Measurements from ENCODE around the gene PPP2R1B.
"Not testable (repeated sequence)": the region's sequence is repeated elsewhere in the genome, so short reads cannot be mapped to it uniquely, and the experiment has no call there.

Gene PPP2R1B

DNA sequence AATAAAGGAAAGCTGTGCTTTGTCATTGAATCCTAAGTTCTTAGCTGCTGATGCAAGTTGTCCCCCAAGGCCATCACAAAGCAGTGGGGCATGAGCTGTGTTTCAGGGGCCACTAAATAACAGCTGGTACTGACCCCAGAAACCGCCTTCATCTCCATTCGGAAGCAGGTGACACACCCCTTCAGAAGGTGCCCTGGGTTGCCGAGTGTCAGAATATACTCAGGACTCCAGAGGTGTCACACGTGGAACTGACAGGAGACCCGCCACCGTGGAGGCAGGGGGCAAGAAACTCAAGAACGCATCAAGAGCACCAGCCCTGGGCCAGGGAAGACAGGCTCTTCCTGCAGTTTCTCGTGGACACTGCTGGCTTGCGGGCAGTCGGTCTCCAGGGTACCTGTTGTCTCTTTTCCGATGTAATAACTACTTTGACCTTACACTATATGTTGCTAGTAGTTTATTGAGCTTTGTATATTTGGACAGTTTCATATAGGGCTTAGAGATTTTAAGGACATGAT, 41.5 kb downstream of the PPP2R1B start:
- no peak for DNase-seq

- DNase-seq = no peak
These were observed 42.6 kb downstream of the PPP2R1B start for GRCh38 chr11:111723595-111723994.

DNA sequence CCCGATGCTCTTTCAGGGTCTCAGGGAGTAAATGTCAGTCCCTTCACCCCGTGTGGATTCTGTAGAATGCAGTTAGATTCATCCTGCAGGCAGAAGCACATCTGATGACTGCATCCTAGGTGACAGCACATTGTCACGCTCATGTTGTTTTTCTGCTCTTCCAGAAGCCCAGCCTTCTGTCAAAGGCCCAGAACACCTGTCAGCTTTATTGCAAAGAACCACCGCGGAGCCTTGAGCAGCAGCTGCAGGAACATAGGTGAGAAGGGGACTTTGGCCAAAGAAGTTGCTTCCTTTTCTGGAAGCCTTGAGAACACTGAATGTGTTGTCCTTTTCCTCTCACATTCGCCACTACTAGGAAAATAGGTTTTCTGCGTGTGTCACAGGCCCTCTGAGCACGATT, 43.7 kb downstream of the PPP2R1B start:
- no peak for DNase-seq

DNA sequence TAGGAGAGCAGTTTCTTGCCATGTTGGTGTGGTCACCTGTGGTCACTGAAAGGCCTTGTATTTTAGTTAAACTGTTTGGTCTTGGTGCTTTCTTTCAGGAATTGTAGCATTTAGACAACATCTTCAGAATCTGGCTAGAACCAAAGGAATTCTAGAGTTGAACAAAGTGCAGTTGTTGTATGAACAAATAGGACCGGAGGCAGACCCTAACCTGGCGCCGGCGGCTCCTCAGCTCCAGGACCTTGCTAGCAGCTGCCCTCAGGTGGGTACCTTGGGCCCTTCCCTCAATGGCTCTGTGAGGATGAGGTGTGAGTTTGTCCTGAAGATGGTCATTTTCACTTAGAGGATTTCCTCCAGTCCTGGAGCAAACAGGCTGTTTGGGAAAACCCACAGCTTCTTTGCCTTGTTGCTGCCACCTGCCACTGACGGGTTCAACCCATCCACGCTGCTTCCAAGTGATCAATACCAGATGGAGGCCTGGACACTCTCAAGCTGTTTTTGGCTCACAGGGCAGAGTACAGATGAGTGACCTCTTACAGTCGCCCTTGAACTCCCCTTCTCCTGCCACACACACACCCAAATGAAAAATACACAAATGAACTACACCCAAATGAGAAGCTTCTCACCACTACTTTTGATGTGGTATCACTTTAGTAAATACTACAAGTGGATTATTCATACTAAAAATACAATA, 45.2 kb downstream of the PPP2R1B start:
- no peak for DNase-seq

GRCh38 chr11:111719379-111719778, 46.8 kb downstream of the PPP2R1B start:
- DNase-seq = no peak

DNA sequence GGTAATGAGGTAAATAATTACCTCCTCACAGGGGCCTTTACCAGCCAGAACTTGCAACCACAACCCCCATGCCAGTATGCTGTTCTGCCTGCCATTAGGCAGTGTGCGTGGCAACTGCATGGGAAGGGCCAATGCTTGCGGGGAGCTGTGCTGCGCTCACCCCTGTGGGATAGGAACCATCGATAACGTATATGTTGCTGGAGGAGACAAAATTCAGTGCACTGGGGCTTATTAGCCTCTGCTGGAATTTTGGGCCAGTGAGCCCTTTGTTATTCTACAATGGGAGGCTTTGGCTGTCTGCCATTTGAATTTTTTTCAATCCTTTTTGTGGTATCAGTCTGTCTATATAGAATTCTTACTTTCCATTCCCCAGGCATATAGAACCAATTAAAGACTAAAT, 47.3 kb downstream of the PPP2R1B start:
- no peak for DNase-seq

- DNase-seq = no peak
These were observed 47.8 kb downstream of the PPP2R1B start for GRCh38 chr11:111718436-111718835.

- not testable (repeated sequence) for DNase-seq
These were observed 48.5 kb downstream of the PPP2R1B start for GRCh38 chr11:111717660-111718059.

DNA sequence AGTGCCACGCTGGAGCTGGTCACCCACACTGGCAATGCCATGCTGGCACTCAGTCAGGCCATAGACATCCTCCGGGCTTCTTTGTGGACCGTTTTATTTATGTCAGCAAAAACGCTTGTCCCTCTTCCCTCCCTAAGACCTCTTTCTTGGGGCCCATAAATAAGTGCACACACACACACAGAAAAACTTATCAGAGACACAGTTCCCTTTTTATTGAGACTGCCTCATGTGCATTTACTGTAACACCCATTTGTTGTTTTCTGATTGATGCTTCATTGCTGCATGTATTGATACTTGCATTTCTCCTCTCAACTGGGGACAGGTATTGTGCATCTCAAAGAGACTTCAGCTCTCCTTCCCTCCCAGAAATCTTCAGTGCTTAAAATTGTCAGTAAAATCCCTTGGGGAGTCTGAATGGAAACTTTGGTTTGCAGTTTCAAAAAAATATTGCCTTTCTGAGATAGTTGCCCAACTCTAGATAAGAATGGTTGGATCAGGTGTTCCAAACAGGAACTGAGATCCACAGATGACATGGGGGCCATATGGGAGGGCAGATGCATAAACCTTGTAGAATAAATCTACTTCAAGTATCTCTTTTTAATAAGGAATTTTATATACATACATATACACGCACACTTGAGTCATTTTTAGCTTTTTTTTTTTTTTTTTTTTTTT, 50.9 kb downstream of the PPP2R1B start:
- no peak for DNase-seq

GRCh38 chr11:111714522-111714921, 51.7 kb downstream of the PPP2R1B start:
- DNase-seq = no peak

GRCh38 chr11:111707691-111708067, 58.5 kb downstream of the PPP2R1B start:
- DNase-seq = no peak

- no peak for DNase-seq
These were observed 59.0 kb downstream of the PPP2R1B start for GRCh38 chr11:111707039-111707690.

DNA sequence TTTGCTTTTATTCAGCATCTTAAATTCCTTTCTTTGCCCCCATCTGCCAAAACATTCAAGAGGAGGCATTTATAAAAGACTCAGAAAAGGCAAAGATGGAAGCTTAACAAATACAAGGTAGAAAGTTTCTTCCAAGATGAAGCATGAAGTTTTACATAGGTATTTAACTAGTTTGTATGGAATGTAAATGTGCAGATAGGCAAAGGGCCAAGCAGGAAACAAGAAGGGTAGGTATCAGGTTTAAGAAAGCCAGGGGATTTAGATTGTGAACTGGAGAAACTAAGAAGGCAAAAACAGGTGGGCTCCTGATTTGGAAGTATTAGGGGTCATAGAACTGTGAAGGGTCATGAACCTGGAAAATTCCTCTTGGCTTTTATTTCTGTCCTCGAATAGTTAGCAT, 62.6 kb downstream of the PPP2R1B start:
- DNase-seq = no peak

GRCh38 chr11:111702623-111703022, 63.6 kb downstream of the PPP2R1B start:
- no peak for DNase-seq

DNA sequence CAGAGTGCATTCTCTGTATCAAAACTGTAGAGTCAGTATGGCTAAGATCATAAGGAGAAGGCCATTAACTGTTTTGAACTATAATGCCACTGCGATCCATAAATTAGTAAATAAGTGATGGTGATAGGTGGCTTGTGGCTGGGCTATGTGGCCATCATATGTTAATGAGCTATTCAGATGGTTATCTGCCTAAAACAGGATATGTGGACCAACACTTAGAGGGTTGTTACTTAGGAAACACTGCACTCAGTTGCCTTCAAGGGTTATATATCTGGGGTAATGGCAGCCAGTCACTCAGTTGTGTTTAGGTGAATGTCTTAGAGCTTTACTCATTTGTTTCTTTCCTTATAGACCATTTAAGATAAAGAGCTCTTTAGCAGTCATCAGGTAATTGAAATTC, 66.0 kb downstream of the PPP2R1B start:
- no peak for DNase-seq

- no peak for DNase-seq
These were observed 66.5 kb downstream of the PPP2R1B start for GRCh38 chr11:111699579-111700156.

DNA sequence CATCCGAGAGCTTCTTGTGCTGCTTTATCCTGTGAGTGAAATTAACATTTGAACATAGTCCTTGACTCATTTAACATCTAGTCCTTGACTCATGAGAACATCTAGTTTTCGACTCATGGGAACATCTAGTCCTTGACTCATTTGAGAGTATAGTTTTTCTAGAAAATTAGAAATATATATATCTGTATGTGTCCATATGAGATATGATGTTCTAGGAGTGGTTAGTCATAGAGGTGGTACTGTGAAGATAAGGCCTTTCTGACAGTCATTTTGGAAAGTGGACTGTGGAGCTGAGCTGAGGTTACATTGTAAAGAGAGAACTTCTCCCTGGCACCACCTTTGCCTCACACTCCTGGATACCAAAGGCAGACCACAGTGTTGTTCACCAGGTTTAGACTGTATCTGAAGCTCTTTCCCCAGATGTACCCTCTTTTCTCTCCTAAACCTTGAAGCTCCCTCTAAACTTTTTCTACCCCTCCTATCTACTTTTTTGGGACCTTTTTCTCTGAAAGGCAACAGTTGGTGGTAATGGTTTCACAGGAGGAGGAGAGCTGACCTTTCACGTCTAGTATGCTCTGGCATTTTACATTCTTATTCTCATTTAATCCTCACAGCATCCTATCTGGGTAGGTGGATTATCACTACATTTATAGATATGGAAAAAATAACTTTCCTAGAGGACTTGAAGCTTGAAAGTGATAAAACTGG, 67.2 kb downstream of the PPP2R1B start:
- DNase-seq = no peak

GRCh38 chr11:111697933-111698371, 68.2 kb downstream of the PPP2R1B start:
- no peak for DNase-seq

GRCh38 chr11:111696556-111696955, 69.6 kb downstream of the PPP2R1B start:
- no peak for DNase-seq

DNA sequence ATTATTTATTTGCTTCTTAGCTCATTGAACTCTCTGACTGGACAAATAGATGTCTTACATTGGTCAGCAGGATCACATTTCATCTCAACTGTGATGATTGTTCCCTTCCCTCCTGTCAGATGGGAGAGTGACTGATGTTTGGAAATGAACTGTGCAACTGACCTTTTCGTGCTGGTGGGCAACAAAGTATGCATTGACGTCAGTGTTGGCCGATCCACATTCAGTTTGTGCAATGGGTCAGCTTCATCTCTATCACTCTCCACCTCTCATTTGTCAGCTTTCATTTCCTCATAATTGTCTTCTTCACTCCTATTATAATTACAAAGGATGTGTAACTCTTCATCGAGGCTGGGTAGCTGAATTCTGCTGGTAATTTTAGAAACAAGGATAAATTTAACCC, 71.3 kb downstream of the PPP2R1B start:
- DNase-seq = no peak

DNA sequence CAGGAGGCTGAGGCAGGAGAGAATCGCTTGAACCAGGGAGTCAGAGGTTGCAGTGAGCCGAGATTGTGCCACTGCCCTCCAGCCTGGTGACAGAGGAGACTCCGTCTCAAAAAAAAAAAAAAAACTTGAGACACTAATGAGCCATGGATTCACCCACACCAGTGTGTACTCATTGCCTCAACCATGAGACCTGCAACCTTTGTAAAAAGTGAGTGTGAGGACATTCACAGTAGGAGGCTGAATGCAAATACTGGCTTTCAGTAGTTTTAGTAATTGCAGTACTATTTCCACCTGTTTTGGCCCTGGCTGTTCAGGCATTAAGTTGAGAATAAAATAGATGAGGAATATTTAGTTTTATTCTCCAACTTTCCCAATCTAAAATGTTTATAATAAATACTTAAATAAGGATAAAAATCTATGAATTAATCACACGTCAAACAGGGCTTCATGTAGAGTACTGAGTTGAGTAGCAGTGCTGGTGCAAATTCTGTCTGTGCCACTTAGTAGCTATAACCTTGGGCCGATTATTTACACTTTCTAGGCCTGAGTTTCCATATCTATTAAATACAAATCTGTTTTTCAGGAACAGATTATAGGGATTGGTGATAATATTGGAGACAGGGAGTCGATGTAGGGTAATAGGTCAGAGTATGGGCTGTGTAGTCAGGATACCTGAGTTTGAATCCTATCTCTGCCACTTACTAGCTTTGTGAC, 72.8 kb downstream of the PPP2R1B start:
- DNase-seq = no peak

- DNase-seq = no peak
These were observed 74.4 kb downstream of the PPP2R1B start for GRCh38 chr11:111691741-111692140.
